Loucy (cell line): ENCODE results near the gene DDAH2.

Source experiments
- H2AFZ ChIP-seq: fragments of 200-600 bp; sonication (generic); 2 replicates; pipeline ENCODE4 v1.6.0; 2016; ENCODE audit warnings: antibody characterized with exemption, mild to moderate bottlenecking, low read length, moderate library complexity
- H3F3A ChIP-seq: fragments of 200-600 bp; 2 replicates; pipeline ENCODE4 v1.6.0; 2016; ENCODE audit warnings: antibody characterized with exemption, low read depth, mild to moderate bottlenecking
- H3K27me3 ChIP-seq: fragments of 200-600 bp; sonication (generic); 2 replicates; pipeline ENCODE4 v1.6.1; 2014; ENCODE audit warnings: low read length, mild to moderate bottlenecking; ENCODE audit not compliant: insufficient read depth, poor library complexity, severe bottlenecking
- H3K36me3 ChIP-seq: fragments of 200-600 bp; sonication (generic); 2 replicates; pipeline ENCODE4 v1.6.1; 2016; ENCODE audit warnings: low read length; ENCODE audit not compliant: insufficient read depth
- H3K4me1 ChIP-seq: fragments of 200-600 bp; sonication (generic); 2 replicates; pipeline ENCODE4 v1.5.1; 2014; ENCODE audit warnings: low read length, mild to moderate bottlenecking; ENCODE audit not compliant: insufficient read depth, poor library complexity, severe bottlenecking
- H3K4me2 ChIP-seq: fragments of 200-600 bp; sonication (generic); 2 replicates; pipeline ENCODE4 v1.6.0; 2014; ENCODE audit warnings: antibody characterized with exemption, low read length, low read depth, mild to moderate bottlenecking; ENCODE audit not compliant: poor library complexity, severe bottlenecking
- H3K4me3 ChIP-seq: fragments of 200-600 bp; sonication (generic); 2 replicates; pipeline ENCODE4 v1.5.1; 2014; ENCODE audit warnings: low read length, mild to moderate bottlenecking, mixed read lengths; ENCODE audit not compliant: poor library complexity, severe bottlenecking
- H3K79me2 ChIP-seq: fragments of 200-600 bp; sonication (generic); 2 replicates; pipeline ENCODE4 v1.6.1; 2014; ENCODE audit warnings: low read length; ENCODE audit not compliant: insufficient read depth
- H3K9ac ChIP-seq: fragments of 200-600 bp; sonication (generic); 2 replicates; pipeline ENCODE4 v1.6.0; 2014; ENCODE audit warnings: mild to moderate bottlenecking, low read depth, low read length, moderate library complexity; ENCODE audit not compliant: poor library complexity, severe bottlenecking
- H3K9me2 ChIP-seq: fragments of 200-600 bp; sonication (generic); replicated peaks from 2 replicates; pipeline ENCODE4 v1.6.1; 2016; ENCODE audit warnings: low read depth, low read length, mixed read lengths
- H3K9me3 ChIP-seq: fragments of 200-600 bp; sonication (generic); 2 replicates; pipeline ENCODE4 v1.6.1; 2014; ENCODE audit warnings: mild to moderate bottlenecking, antibody characterized with exemption, low read length, low read depth; ENCODE audit not compliant: insufficient read depth
- H4K20me1 ChIP-seq: fragments of 200-600 bp; sonication (generic); 2 replicates; pipeline ENCODE4 v1.6.0; 2014; ENCODE audit warnings: antibody characterized with exemption, low read length, mild to moderate bottlenecking; ENCODE audit not compliant: insufficient read depth, poor library complexity, severe bottlenecking
- CTCF ChIP-seq: fragments of 200-600 bp; sonication (generic); conservative IDR thresholded peaks from 2 replicates; pipeline ENCODE4 v1.5.1; 2014; ENCODE audit warnings: mild to moderate bottlenecking, antibody characterized with exemption, low read length
- EZH2phosphoT487 ChIP-seq: fragments of 200-600 bp; IDR thresholded peaks from 2 replicates; pipeline ENCODE4 v1.6.1; 2018; ENCODE audit warnings: antibody characterized with exemption, mild to moderate bottlenecking, moderate library complexity, borderline replicate concordance

DDAH2 gene

GRCh38 chr6:31776989-31777666, 48.0 kb upstream of the DDAH2 start, which contains the start of gene VWA7:
TSS of gene VWA7 (minus strand) at chr6:31777328. CDS start at chr6:31776779, 549 bp downstream.
- H2AFZ ChIP-seq = no peak within 1 kb of the TSS
- no peak within 1 kb of the TSS for H3K9ac ChIP-seq

GRCh38 chr6:31776485-31776988, 47.4 kb upstream of the DDAH2 start:
- no peak overlapping the region for H3K9ac ChIP-seq
- no peaks in the 10 kb centered on the region for H3K9me2 ChIP-seq
- TF ChIP-seq EZH2phosphoT487 = no peak
- TF ChIP-seq CTCF = no peak
- H3K4me1 ChIP-seq = peaks cover 18% of the 10 kb centered on the region
- H3K9me3 ChIP-seq = no peaks in the 10 kb centered on the region
- H3K27me3 ChIP-seq = no peaks in the 10 kb centered on the region
- no peak overlapping the region for H2AFZ ChIP-seq
- peaks cover 21% of the 10 kb centered on the region; the same call in 1 of the 2 replicates for H3K36me3 ChIP-seq
- no peaks in the 10 kb centered on the region for H4K20me1 ChIP-seq
- H3K4me3 ChIP-seq = no peak overlapping the region
- no peaks in the 10 kb centered on the region for H3F3A ChIP-seq
- no peaks in the 10 kb centered on the region for H3K79me2 ChIP-seq
- H3K4me2 ChIP-seq = no peak overlapping the region

More at GRCh38 chr6:31776989-31777666, 48.0 kb upstream of the DDAH2 start, which contains the start of gene VWA7:
- H3K4me3 ChIP-seq = no peak within 1 kb of the TSS
- H3K4me2 ChIP-seq = no peak within 1 kb of the TSS
- H3F3A ChIP-seq = no peaks in the 10 kb centered on the region
- H4K20me1 ChIP-seq = no peaks in the 10 kb centered on the region
- peaks cover 16% of the 10 kb centered on the region for H3K4me1 ChIP-seq
- peaks cover 27% of the 10 kb centered on the region; the same call in 1 of the 2 replicates for H3K36me3 ChIP-seq
- H3K9me3 ChIP-seq = no peaks in the 10 kb centered on the region
- TF ChIP-seq EZH2phosphoT487 (no peak), CTCF (no peak)
- H3K79me2 ChIP-seq = no peaks in the 10 kb centered on the region
- no peaks in the 10 kb centered on the region for H3K27me3 ChIP-seq
- H3K9me2 ChIP-seq = no peaks in the 10 kb centered on the region

GRCh38 chr6:31775633-31776484, 46.8 kb upstream of the DDAH2 start:
- Histone ChIP-seq H3K4me2 (no peak overlapping the region), H3K4me3 (no peak overlapping the region), H3K36me3 (peaks cover 17% of the 10 kb centered on the region; the same call in 1 of the 2 replicates), H3K79me2 (no peaks in the 10 kb centered on the region), H4K20me1 (no peaks in the 10 kb centered on the region), H3K9ac (no peak overlapping the region), H2AFZ (no peak overlapping the region), H3K9me2 (no peaks in the 10 kb centered on the region), H3K4me1 (peaks cover 18% of the 10 kb centered on the region), H3F3A (no peaks in the 10 kb centered on the region), H3K27me3 (no peaks in the 10 kb centered on the region), H3K9me3 (no peaks in the 10 kb centered on the region)
- TF ChIP-seq CTCF = no peak
